Left lung (tissue), 10 donors: ENCODE data around the gene BCDIN3D. TPM values are rescaled to one million over a fixed set of nuclear protein-coding genes. Genes with fewer than 3 reads are reported as not detected.
A peak's percentile ranks its signal among the peaks of the same experiment; 100 is the strongest.

Experiments used
- ATAC-seq: fragments of 200-7000 bp; cut with Tn5 transposase; one replicate; pipeline ENCODE4 v1.9.1; 2020; ENCODE audit warnings: moderate library complexity
- DNase-seq, 4 donors: peaks; one replicate each; pipeline ENCODE4 v3.0.0-alpha.2; 2013 to 2020
- H3K27ac ChIP-seq, 2 donors: fragments of 200-600 bp; sonication (generic) in 1 of 2; one replicate each; pipeline versions ENCODE4 v1.5.0 to v1.8.0; 2020 to 2021
- H3K27me3 ChIP-seq, 2 donors: fragments of 200-600 bp; sonication (generic) in 1 of 2; one replicate each; pipeline versions ENCODE4 v1.5.0 to v1.8.0; 2020 to 2021
- H3K36me3 ChIP-seq, 2 donors: fragments of 200-600 bp; sonication (generic) in 1 of 2; one replicate each; pipeline versions ENCODE4 v1.5.0 to v1.8.0; 2020 to 2021
- H3K4me1 ChIP-seq, 2 donors: fragments of 200-600 bp; one replicate each; pipeline ENCODE4 v1.8.0; 2021
- H3K4me3 ChIP-seq, 2 donors: fragments of 200-600 bp; sonication (generic) in 1 of 2; one replicate each; pipeline versions ENCODE4 v1.5.0 to v1.8.0; 2020 to 2021; ENCODE audit warnings: mild to moderate bottlenecking in 1 of 2
- H3K9me3 ChIP-seq, 2 donors: fragments of 200-600 bp; sonication (generic) in 1 of 2; one replicate each; pipeline versions ENCODE4 v1.5.0 to v1.8.0; 2020 to 2021
- intact Hi-C, 2 donors: fragments of 100-400 bp; cut with DNase I; formaldehyde crosslinking; loops; one replicate each; pipeline versions ENCODE4 v1.11.2 to v1.14.2; 2022
- polyA plus RNA-seq, 6 donors: library from polyadenylated mRNA; unstranded; fragments of 120-200 nt; gene quantifications; one replicate each; pipeline ENCODE4 v1.2.1, GENCODE V29; 2013; ENCODE audit not compliant: insufficient read length in 6 of 6
- total RNA-seq, 2 donors: library from RNA; stranded (reverse); fragmentation: NEBNext Ultra II Directional; extraction: Animal tissue kit (Norgen Biotek cat#: 25700); gene quantifications; one replicate each; pipeline ENCODE4 v1.2.1, GENCODE V29; 2021
- TF ChIP-seq, protein P1 (sequence below), 2 donors: fragments of 200-600 bp; sonication (generic) in 1 of 2; IDR thresholded peaks; one replicate each; pipeline versions ENCODE4 v1.5.0 to v1.8.0; 2021; ENCODE audit warnings: antibody characterized with exemption in 2 of 2
- donor health status: DM: no; HTN: yes; CAD: no.
- donor health status: DM: no; HTN: no; CAD: no.

The BCDIN3D gene
- total and polyA plus RNA-seq, 8 donors = 4.3 to 7.3 (median 5.8) TPM

DNA sequence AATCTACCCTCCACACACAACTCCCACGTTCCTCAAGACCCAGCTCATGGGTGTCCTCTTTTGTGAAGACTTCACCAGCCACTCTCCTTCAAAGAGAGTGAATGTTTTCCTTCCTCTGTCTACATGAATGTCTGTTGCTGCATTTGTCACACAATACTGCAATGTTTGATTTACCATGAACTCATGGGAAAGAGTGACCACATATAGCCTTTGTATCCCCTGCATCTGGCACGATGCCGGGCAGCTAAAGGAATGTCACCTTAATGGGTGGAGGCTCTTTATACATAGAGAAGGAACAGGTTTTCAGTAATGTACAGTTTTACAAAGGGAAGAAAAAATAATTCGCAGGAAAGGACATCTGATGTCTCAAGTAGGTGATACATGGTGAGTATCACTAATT, 12.1 kb upstream of the BCDIN3D start:
- Histone ChIP-seq H3K27me3 (peaks cover 0 to 23% of the 10 kb centered on the region in 2 donors), H3K4me3 (no peak overlapping the region), H3K27ac (no peak overlapping the region), H3K4me1 (no peaks in the 10 kb centered on the region), H3K9me3 (no peaks in the 10 kb centered on the region), H3K36me3 (no peaks in the 10 kb centered on the region)
- no peak for ATAC-seq
- DNase-seq = no peak
- intact Hi-C loops = no loop called here
- TF ChIP-seq, protein P1, sequence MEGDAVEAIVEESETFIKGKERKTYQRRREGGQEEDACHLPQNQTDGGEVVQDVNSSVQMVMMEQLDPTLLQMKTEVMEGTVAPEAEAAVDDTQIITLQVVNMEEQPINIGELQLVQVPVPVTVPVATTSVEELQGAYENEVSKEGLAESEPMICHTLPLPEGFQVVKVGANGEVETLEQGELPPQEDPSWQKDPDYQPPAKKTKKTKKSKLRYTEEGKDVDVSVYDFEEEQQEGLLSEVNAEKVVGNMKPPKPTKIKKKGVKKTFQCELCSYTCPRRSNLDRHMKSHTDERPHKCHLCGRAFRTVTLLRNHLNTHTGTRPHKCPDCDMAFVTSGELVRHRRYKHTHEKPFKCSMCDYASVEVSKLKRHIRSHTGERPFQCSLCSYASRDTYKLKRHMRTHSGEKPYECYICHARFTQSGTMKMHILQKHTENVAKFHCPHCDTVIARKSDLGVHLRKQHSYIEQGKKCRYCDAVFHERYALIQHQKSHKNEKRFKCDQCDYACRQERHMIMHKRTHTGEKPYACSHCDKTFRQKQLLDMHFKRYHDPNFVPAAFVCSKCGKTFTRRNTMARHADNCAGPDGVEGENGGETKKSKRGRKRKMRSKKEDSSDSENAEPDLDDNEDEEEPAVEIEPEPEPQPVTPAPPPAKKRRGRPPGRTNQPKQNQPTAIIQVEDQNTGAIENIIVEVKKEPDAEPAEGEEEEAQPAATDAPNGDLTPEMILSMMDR (IDR thresholded peaks at IDR 0.05) = no peak

DNA sequence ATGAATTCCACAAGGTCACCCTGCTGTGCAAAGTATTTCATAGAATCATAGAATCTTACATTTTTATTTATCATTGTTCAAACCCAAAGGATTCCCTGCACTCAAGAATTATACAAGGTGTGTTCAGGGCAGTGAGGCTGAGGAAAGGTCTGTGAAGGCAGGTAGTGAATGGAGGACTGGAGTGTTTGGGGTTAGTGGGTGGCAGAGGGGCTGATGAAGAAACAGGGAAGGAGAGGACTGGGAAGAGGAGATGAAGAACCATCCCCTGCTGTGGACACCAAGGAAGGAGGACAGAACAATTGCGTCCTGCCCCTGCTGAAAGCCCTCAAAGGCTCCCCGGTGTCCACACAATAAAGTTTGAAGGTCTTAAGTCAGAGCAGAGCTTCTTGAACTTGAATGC, 10.8 kb upstream of the BCDIN3D start:
- TF ChIP-seq, protein P1 (IDR thresholded peaks at IDR 0.05) = no peak
- no peak for ATAC-seq
- H3K36me3 ChIP-seq = no peaks in the 10 kb centered on the region
- no peak overlapping the region for H3K27ac ChIP-seq
- H3K4me1 ChIP-seq = no peaks in the 10 kb centered on the region
- no peak for DNase-seq
- no peak overlapping the region for H3K4me3 ChIP-seq
- intact Hi-C loops = no loop called here
- no peaks in the 10 kb centered on the region for H3K9me3 ChIP-seq
- H3K27me3 ChIP-seq = peaks cover 0 to 26% of the 10 kb centered on the region in 2 donors

DNA sequence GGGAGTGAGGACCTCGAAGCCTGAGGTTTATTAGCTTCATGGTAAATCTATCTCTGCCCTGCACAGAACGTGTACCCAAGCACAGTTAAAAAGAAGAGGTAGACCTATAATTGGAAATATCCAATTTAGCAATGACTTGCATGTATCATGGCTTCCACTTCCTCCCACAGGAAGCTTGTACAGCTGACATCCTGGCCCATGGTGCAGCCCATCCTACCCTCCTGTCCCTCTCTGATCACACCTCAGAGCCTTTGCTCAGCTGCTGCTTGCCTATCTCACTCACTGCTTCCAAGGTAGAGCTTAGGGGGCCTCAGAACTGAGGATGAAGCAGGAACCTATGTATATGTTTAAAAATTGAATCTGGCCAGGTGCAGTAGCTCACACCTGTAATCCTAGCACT, 4.3 kb upstream of the BCDIN3D start:
- peaks cover 0 to 31% of the 10 kb centered on the region in 2 donors for H3K27me3 ChIP-seq
- H3K4me1 ChIP-seq = peaks cover 4 to 7% of the 10 kb centered on the region in 2 donors
- no peaks in the 10 kb centered on the region for H3K9me3 ChIP-seq
- no peak for ATAC-seq
- intact Hi-C loops = no loop called here
- no peak overlapping the region for H3K27ac ChIP-seq
- no peaks in the 10 kb centered on the region for H3K36me3 ChIP-seq
- H3K4me3 ChIP-seq = no peak overlapping the region
- TF ChIP-seq, protein P1 (IDR thresholded peaks at IDR 0.05) = no peak
- DNase-seq = no peak

GRCh38 chr12:49846032-49846431, 3.1 kb upstream of the BCDIN3D start:
- Histone ChIP-seq H3K4me1 (peaks cover 8 to 18% of the 10 kb centered on the region in 2 donors), H3K27ac (no peak overlapping the region), H3K27me3 (peaks cover 0 to 31% of the 10 kb centered on the region in 2 donors), H3K36me3 (no peaks in the 10 kb centered on the region), H3K4me3 (no peak overlapping the region), H3K9me3 (no peaks in the 10 kb centered on the region)
- DNase-seq (no peak), ATAC-seq (no peak)
- intact Hi-C loops = no loop called here
- TF ChIP-seq, protein P1 (IDR thresholded peaks at IDR 0.05) = no peak

- TF ChIP-seq, protein P1 (IDR thresholded peaks at IDR 0.05) = no peak
- intact Hi-C loops = no loop called here
- Histone ChIP-seq H3K4me1 (peaks cover 8 to 19% of the 10 kb centered on the region in 2 donors), H3K4me3 (no peak overlapping the region), H3K9me3 (no peaks in the 10 kb centered on the region), H3K27ac (peak overlapping the region in 1 of 2 donors; percentile 87), H3K27me3 (peaks cover 0 to 16% of the 10 kb centered on the region in 2 donors), H3K36me3 (no peaks in the 10 kb centered on the region)
- ATAC-seq (no peak), DNase-seq (no peak)
Observed at GRCh38 chr12:49843876-49844437, 1.1 kb upstream of the BCDIN3D start.
